Stimulated activated CD8-positive, alpha-beta memory T cell treated with anti-CD3 and anti-CD28 coated beads, Interleukin-7, amount 100 ng/mL, for 48 hours (primary cell): ENCODE measurements around the gene TRIM15.
"Not testable (repeated sequence)": the region's sequence is repeated elsewhere in the genome, so short reads cannot be mapped to it uniquely, and the experiment has no call there.

ENCODE experiments used
- DNase-seq, 2 donors: peaks; one replicate each; pipeline ENCODE4 v3.0.0-alpha.2; 2020; ENCODE audit warnings: low read depth in 1 of 2; ENCODE audit errors: extremely low read depth in 1 of 2

The TRIM15 gene

GRCh38 chr6:30160785-30161531 is 2.4 kb upstream of the TRIM15 start, which contains the start of gene TRIM10:
TRIM10 (minus strand) TSS chr6:30161211; CDS start chr6:30160858, 353 bp downstream.
- no peak for DNase-seq

GRCh38 chr6:30162265-30163089 is 869 bp upstream of the TRIM15 start:
- DNase-seq = no peak

GRCh38 chr6:30163918-30164654 is 740 bp downstream of the TRIM15 start:
- DNase-seq = no peak

GRCh38 chr6:30164714-30165113 is 1.4 kb downstream of the TRIM15 start:
- DNase-seq = no peak

GRCh38 chr6:30165238-30165637 is 1.9 kb downstream of the TRIM15 start:
- not testable (repeated sequence) for DNase-seq

GRCh38 chr6:30167101-30167500 is 3.8 kb downstream of the TRIM15 start:
- peak in 1 of 2 donors; percentile 11 for DNase-seq

- DNase-seq = no peak
Observed at GRCh38 chr6:30168741-30169140, 5.4 kb downstream of the TRIM15 start.

- DNase-seq = no peak
Observed at GRCh38 chr6:30169658-30170614, 6.6 kb downstream of the TRIM15 start.

- DNase-seq = no peak
Observed at GRCh38 chr6:30171677-30172471, 8.5 kb downstream of the TRIM15 start.

- no peak for DNase-seq
Observed at GRCh38 chr6:30172681-30173080, 9.3 kb downstream of the TRIM15 start.

GRCh38 chr6:30175765-30176164 is 12.4 kb downstream of the TRIM15 start:
- no peak for DNase-seq

- DNase-seq = no peak
Observed at GRCh38 chr6:30178837-30179236, 15.5 kb downstream of the TRIM15 start.

- DNase-seq = no peak
Observed at GRCh38 chr6:30180145-30180544, 16.8 kb downstream of the TRIM15 start.

GRCh38 chr6:30184417-30185031 is 21.2 kb downstream of the TRIM15 start:
- no peak for DNase-seq

GRCh38 chr6:30185846-30186484 is 22.6 kb downstream of the TRIM15 start:
- DNase-seq = no peak

GRCh38 chr6:30188541-30188940 is 25.2 kb downstream of the TRIM15 start:
- no peak for DNase-seq

- DNase-seq = no peak
Observed at GRCh38 chr6:30192076-30192475, 28.7 kb downstream of the TRIM15 start.
